Measurements from ENCODE around the gene ID3.

Gene ID3

DNA sequence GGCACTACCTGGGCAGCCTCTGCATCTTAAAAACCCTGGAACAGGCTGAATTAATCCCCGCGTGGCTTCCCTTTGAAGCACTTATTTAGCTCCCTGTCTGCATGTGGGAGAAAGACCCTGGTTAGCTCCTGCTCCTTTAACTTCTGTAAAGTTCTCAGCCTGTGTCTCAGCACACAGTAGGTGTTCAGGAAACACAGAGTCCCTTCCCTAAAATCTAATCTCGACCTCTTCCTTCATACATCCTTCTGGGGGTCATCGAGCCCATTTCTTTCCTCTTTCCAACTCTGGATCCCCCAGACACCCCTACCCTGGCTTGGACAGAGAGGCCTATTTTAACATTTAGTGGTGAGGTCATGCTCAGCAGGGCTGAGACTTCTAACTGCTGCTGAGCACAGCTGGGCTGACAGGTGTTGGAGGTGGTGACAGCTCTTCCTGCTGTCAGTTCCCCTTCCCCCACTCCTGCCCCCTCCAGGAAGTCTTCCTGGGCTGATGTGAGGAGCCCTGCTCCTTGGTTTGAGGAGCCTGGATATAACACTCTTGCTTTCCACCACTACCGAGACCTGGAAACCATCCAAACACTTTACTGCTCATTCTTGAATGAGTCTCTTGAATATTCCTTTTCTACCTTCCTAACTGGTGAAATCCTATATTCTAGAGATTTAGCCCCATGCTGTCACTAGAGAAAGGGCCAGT lies 33.6 kb downstream of the ID3 start:
- peak; percentile 27 for DNase-seq

DNA sequence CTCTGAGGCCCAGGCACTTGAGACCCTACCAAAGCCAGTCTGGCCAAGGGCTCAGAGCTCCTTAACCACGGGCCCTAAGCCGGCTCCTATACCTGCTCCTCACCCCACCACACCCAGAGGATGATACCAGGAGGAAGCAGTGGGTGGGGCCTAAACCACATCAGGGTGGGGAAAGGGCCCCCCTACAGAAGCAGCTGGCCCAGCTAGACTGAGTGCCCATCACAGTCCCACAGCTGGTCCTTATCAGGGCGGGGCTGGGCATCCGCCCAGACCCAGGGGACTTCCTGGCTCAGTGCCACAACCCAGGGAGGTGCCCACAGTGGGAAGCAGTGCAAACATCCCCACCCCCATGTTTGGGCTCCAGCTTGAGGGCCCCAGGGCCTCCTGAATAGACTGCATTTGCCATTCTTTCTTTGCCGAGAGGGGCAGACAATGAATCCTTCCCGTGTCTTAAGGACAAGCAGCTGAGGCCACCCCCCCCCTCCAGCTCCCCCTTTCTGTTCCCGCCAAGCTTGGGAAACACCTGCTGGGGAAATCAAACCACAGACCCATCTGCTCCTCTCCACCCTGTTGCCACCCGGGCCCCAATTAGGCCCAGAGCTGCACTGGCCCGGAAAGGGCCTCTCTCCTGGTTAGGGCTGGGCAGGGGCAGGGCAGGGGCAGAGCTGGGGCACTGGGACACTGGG lies 34.4 kb downstream of the ID3 start:
- no peak for DNase-seq

DNA sequence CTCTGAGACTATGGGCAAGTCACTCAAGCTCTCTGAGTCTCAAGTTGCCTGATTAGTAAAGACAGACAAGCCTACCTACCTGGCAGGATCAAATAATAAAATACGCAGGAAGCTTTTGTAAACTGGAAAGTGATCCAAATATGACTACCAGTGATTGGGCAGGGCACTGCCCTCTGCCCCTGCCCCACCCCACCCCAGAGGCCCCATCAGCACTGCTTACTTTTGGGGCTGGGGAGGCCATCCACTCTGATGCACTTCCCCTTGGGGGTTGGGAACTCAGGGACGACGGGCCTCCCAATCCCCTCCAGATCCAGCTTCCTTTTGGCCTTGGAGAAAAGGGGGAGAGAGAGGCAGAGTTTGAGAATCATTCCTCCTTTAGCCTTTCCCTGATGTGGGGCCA lies 35.1 kb downstream of the ID3 start:
- no peak for DNase-seq

DNA sequence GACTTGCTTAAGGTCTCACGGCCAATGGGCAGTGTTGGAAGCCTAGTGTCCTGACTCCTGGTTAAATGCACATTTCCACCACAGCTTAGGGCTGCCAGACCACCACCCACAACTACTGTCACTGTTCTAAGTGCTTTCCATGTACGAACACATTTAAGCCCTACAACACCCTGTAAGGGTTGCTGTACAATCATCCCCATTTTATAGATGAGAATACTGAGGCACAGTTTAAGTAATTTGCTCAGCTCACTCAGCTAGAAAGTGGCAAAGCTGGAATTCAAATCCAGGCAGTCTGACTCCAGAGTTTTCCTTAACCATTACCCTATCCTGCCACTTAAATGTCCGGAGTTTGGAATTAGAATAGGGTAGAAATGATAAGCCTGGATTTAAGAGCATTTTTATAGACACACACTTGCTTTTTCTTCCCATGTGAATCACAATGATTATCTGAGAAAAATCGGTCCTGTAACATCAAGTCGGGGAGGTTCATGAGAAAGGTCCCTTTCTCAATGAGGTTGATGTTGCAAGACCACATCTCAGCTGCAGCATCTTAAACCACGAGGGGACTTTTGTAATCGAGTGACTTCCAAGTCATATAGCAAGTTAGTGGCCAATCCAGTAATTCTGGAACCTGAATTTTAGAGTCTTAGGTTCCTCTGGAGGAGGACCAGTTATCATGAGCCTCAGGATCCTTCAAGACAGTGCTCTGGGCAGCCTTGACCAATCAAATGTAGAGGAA lies 36.9 kb downstream of the ID3 start:
- no peak for DNase-seq

GRCh38 chr1:23521588-23521987 lies 37.7 kb downstream of the ID3 start:
- no peak for DNase-seq

DNA sequence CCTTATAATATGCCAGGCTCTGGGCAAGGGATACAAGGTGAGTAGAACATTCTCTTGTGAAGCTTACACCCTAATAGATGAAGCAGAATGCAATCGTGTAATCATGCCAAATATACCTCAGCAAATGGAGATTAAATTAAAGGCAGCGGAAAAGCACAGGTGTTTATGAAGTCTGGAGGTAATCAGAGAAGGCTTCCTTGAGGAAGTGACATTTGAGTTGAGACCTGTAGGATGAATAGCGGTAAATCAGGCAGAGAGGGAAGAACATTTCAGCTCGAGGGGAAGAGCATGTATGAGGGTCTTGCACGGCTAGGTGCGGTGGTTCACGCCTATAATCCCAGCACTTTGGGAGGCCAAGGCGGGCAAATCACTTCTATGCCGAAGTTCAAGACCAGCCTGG lies 41.7 kb downstream of the ID3 start:
- no peak for DNase-seq

- DNase-seq, result no peak
These were observed 43.4 kb downstream of the ID3 start for GRCh38 chr1:23515905-23516304.

GRCh38 chr1:23514111-23514679 lies 45.1 kb downstream of the ID3 start:
- DNase-seq, result no peak

GRCh38 chr1:23509896-23510295 lies 49.4 kb downstream of the ID3 start:
- DNase-seq, result no peak
